ENCODE results near the gene LMF2.
A peak's percentile ranks its signal among the peaks of the same experiment; 100 is the strongest.
"Not testable (repeated sequence)": the region's sequence is repeated elsewhere in the genome, so short reads cannot be mapped to it uniquely, and the experiment has no call there.

Gene LMF2

GRCh38 chr22:50523458-50523805, 15.9 kb upstream of the LMF2 start:
- ATAC-seq, result no peak
- no peak for DNase-seq

GRCh38 chr22:50522806-50523438, 15.4 kb upstream of the LMF2 start:
- no peak for DNase-seq

GRCh38 chr22:50522208-50522805, 14.8 kb upstream of the LMF2 start:
- no peak for DNase-seq
- no peak for ATAC-seq

More at GRCh38 chr22:50522806-50523438, 15.4 kb upstream of the LMF2 start:
- no peak for ATAC-seq

- ATAC-seq (no peak), DNase-seq (no peak)
Measured at GRCh38 chr22:50521710-50522109, 14.2 kb upstream of the LMF2 start.

- ATAC-seq (no peak), DNase-seq (no peak)
Measured at GRCh38 chr22:50520826-50521453, 13.4 kb upstream of the LMF2 start.

- not testable (repeated sequence) for ATAC-seq, DNase-seq
Measured at GRCh38 chr22:50520184-50520583, 12.7 kb upstream of the LMF2 start.

- no peak for ATAC-seq
Measured at GRCh38 chr22:50519151-50519550, 11.6 kb upstream of the LMF2 start.

GRCh38 chr22:50518606-50519005, 11.1 kb upstream of the LMF2 start:
- DNase-seq (no peak), ATAC-seq (no peak)

More at GRCh38 chr22:50519151-50519550, 11.6 kb upstream of the LMF2 start:
- DNase-seq, result no peak

- no peak for DNase-seq
- ATAC-seq, result no peak
Measured at GRCh38 chr22:50517495-50518260, 10.2 kb upstream of the LMF2 start.

GRCh38 chr22:50516891-50517290, 9.4 kb upstream of the LMF2 start:
- no peak for DNase-seq
- no peak for ATAC-seq

GRCh38 chr22:50516068-50516467, 8.6 kb upstream of the LMF2 start:
- ATAC-seq (no peak), DNase-seq (no peak)

GRCh38 chr22:50513175-50513574, 5.7 kb upstream of the LMF2 start:
- DNase-seq (no peak), ATAC-seq (no peak)

GRCh38 chr22:50508897-50509296, 1.4 kb upstream of the LMF2 start:
- ATAC-seq (no peak), DNase-seq (no peak)

GRCh38 chr22:50507991-50508884, 736 bp upstream of the LMF2 start, which contains the start of gene NCAPH2:
Gene NCAPH2 (plus strand): TSS chr22:50508224. CDS start chr22:50508338, 114 bp downstream.
- ATAC-seq, result peak; percentile 77
- peak; percentile 98 for DNase-seq

GRCh38 chr22:50506611-50507420, 686 bp downstream of the LMF2 start:
- ATAC-seq, result no peak
- DNase-seq, result no peak

GRCh38 chr22:50505776-50506610, 1.5 kb downstream of the LMF2 start:
- ATAC-seq (no peak), DNase-seq (no peak)

GRCh38 chr22:50505276-50505775, 2.2 kb downstream of the LMF2 start:
- no peak for DNase-seq
- ATAC-seq, result no peak

- ATAC-seq, result no peak
Measured at GRCh38 chr22:50504369-50505211, 2.9 kb downstream of the LMF2 start.

More at GRCh38 chr22:50504369-50505211, 2.9 kb downstream of the LMF2 start:
- DNase-seq, result no peak
